ENCODE data around the gene FKRP. TPM values are rescaled to one million over a fixed set of nuclear protein-coding genes. Genes with fewer than 3 reads are reported as not detected.

The FKRP gene
- 18.8 TPM for total RNA-seq

GRCh38 chr19:46745521-46746280 is at the start of gene FKRP:
FKRP (plus strand) TSS chr19:46746057; CDS start chr19:46755451, 9,394 bp downstream.

GRCh38 chr19:46717034-46717715 is 28.7 kb upstream of the FKRP start, which contains the start of gene PRKD2:
PRKD2 (minus strand) TSS chr19:46717114; CDS start chr19:46716370, 744 bp downstream.

GRCh38 chr19:46746281-46747057 is 612 bp downstream of the FKRP start, which contains the start of gene STRN4:
STRN4 (minus strand) TSS chr19:46746450; CDS start chr19:46746430, 20 bp downstream.

GRCh38 chr19:46788262-46788967 is 42.6 kb downstream of the FKRP start, which contains the start of gene SLC1A5:
SLC1A5 (minus strand) TSS chr19:46788594; CDS start chr19:46787965, 629 bp downstream.

Small RNA genes within 50 kb of the gene (small RNA-seq; reads per million reads assigned to genes)
- not detected for gene MIR320E (ENCODE audit: low replicate concordance)
- not detected for gene RF00019 (ENCODE audit: low replicate concordance)

Other genes with a start within 250 kb of the FKRP start
- gene CALM3, start 144.7 kb upstream of the FKRP start, total RNA-seq, result 269 TPM
- not detected for gene PTGIR, start 121.0 kb upstream of the FKRP start, total RNA-seq
- not detected for gene GNG8, start 109.9 kb upstream of the FKRP start, total RNA-seq
- gene DACT3, start 84.9 kb upstream of the FKRP start, total RNA-seq, result 14.7 TPM
- gene PRKD2, start 28.9 kb upstream of the FKRP start, total RNA-seq, result 6.9 TPM
- gene STRN4, start 393 bp downstream of the FKRP start, total RNA-seq, result 127 TPM
- 3.1 TPM for gene SLC1A5, start 42.5 kb downstream of the FKRP start, total RNA-seq
- 52.6 TPM for gene AP2S1, start 104.8 kb downstream of the FKRP start, total RNA-seq
- gene ARHGAP35, start 114.9 kb downstream of the FKRP start, total RNA-seq, result 114 TPM

All from parietal lobe (tissue), 2 donors.